Measurements from ENCODE around the gene IL36G. TPM values are rescaled to one million over a fixed set of nuclear protein-coding genes. Genes with fewer than 3 reads are reported as not detected.
A peak's percentile ranks its signal among the peaks of the same experiment; 100 is the strongest.

IL36G gene
- total RNA-seq, 1 donor from 2014 or later, result not detected

- peaks cover 7% of the 10 kb centered on the region for H3K9me3 Mint-ChIP-seq (ENCODE audit: low read depth)
- H3K27me3 Mint-ChIP-seq, result no peaks in the 10 kb centered on the region
- H3K27ac Mint-ChIP-seq, result no peak overlapping the region
These were observed 36.8 kb upstream of the IL36G start for GRCh38 chr2:112940859-112941625.

GRCh38 chr2:112941753-112942653, 35.8 kb upstream of the IL36G start:
- peak; percentile 64 for DNase-seq (ENCODE audit: low spot score, unreplicated experiment)
- no peak overlapping the region for H3K27ac Mint-ChIP-seq
- no peaks in the 10 kb centered on the region for H3K27me3 Mint-ChIP-seq
- no peaks in the 10 kb centered on the region for H3K36me3 Mint-ChIP-seq (ENCODE audit: insufficient read depth)
- H3K4me3 Mint-ChIP-seq (ENCODE audit: low read depth), result no peak overlapping the region
- TF ChIP-seq CTCF (IDR thresholded peaks at IDR 0.05; ENCODE audit: unreplicated experiment), result peak; percentile 84
- H3K9me3 Mint-ChIP-seq (ENCODE audit: low read depth), result peaks cover 7% of the 10 kb centered on the region
- H3K4me1 Mint-ChIP-seq (ENCODE audit: low read depth), result no peaks in the 10 kb centered on the region

More at GRCh38 chr2:112940859-112941625, 36.8 kb upstream of the IL36G start:
- no peak for TF ChIP-seq CTCF (IDR thresholded peaks at IDR 0.05; ENCODE audit: unreplicated experiment)
- no peak for DNase-seq (ENCODE audit: low spot score, unreplicated experiment)
- H3K4me1 Mint-ChIP-seq (ENCODE audit: low read depth), result no peaks in the 10 kb centered on the region
- no peak overlapping the region for H3K4me3 Mint-ChIP-seq (ENCODE audit: low read depth)
- no peaks in the 10 kb centered on the region for H3K36me3 Mint-ChIP-seq (ENCODE audit: insufficient read depth)

GRCh38 chr2:112942654-112943002, 35.2 kb upstream of the IL36G start:
- Mint-ChIP-seq H3K27ac (no peak overlapping the region), H3K4me1 (ENCODE audit: low read depth) (no peaks in the 10 kb centered on the region), H3K9me3 (ENCODE audit: low read depth) (peaks cover 7% of the 10 kb centered on the region), H3K4me3 (ENCODE audit: low read depth) (no peak overlapping the region), H3K27me3 (no peaks in the 10 kb centered on the region), H3K36me3 (ENCODE audit: insufficient read depth) (no peaks in the 10 kb centered on the region)
- TF ChIP-seq CTCF (IDR thresholded peaks at IDR 0.05; ENCODE audit: unreplicated experiment), result no peak
- no peak for DNase-seq (ENCODE audit: low spot score, unreplicated experiment)

GRCh38 chr2:112944971-112945370, 32.8 kb upstream of the IL36G start:
- TF ChIP-seq CTCF (IDR thresholded peaks at IDR 0.05; ENCODE audit: unreplicated experiment), result no peak
- no peak for DNase-seq (ENCODE audit: low spot score, unreplicated experiment)
- Mint-ChIP-seq H3K36me3 (ENCODE audit: insufficient read depth) (no peaks in the 10 kb centered on the region), H3K27ac (no peak overlapping the region), H3K27me3 (no peaks in the 10 kb centered on the region), H3K4me1 (ENCODE audit: low read depth) (no peaks in the 10 kb centered on the region), H3K4me3 (ENCODE audit: low read depth) (no peak overlapping the region), H3K9me3 (ENCODE audit: low read depth) (peaks cover 7% of the 10 kb centered on the region)

GRCh38 chr2:112946086-112946485, 31.7 kb upstream of the IL36G start:
- Mint-ChIP-seq H3K27ac (no peak overlapping the region), H3K36me3 (ENCODE audit: insufficient read depth) (no peaks in the 10 kb centered on the region)
- TF ChIP-seq CTCF (IDR thresholded peaks at IDR 0.05; ENCODE audit: unreplicated experiment), result no peak

More at GRCh38 chr2:112946086-112946485, 31.7 kb upstream of the IL36G start:
- Mint-ChIP-seq H3K9me3 (ENCODE audit: low read depth) (peaks cover 7% of the 10 kb centered on the region), H3K4me1 (ENCODE audit: low read depth) (no peaks in the 10 kb centered on the region), H3K4me3 (ENCODE audit: low read depth) (no peak overlapping the region), H3K27me3 (no peaks in the 10 kb centered on the region)
- no peak for DNase-seq (ENCODE audit: low spot score, unreplicated experiment)
